HCT116 (cell line): ENCODE measurements around the gene CLASP1. TPM values are rescaled to one million over a fixed set of nuclear protein-coding genes. Genes with fewer than 3 reads are reported as not detected.
"Not testable (repeated sequence)": the region's sequence is repeated elsewhere in the genome, so short reads cannot be mapped to it uniquely, and the experiment has no call there.

Experiments used
- ATAC-seq: fragments of 200-7000 bp; cut with Tn5 transposase; 2 replicates; pipeline ENCODE4 v1.9.1; 2020; ENCODE audit warnings: mild to moderate bottlenecking, moderate library complexity
- BruUV-seq: library from RNA; stranded (reverse); fragments of 400-500 nt; replicated peaks from 2 replicates; lab custom pipeline; 2021; lab: Mats Ljungman, UMichigan
- CTCF ChIA-PET: fragments of 300-600 bp; sonication (Branson Sonifier 250); formaldehyde crosslinking; loops from one replicate; lab custom pipeline; 2021; ENCODE audit warnings: antibody characterized with exemption; lab: Charles Lee
- POLR2A ChIA-PET: fragments of 300-600, 350-600 bp; sonication (Branson Sonifier 250); formaldehyde crosslinking; loops from one replicate; lab custom pipeline; 2021; ENCODE audit warnings: antibody characterized with exemption; lab: Charles Lee
- RAD21 ChIA-PET, 2 experiments: fragments of 300-600 bp; sonication (Branson Sonifier 250); formaldehyde crosslinking; loops; one replicate each; lab custom pipeline; 2023; ENCODE audit warnings: low total read pairs in 2 of 2; ENCODE audit not compliant: uncharacterized antibody in 2 of 2, unreplicated experiment in 2 of 2, low non-redundant PET in 1 of 2; lab: Charles Lee
- DNase-seq: peaks from one replicate; pipeline ENCODE4 v3.0.0-alpha.2; 2010; ENCODE audit warnings: low read depth, low spot score
- H2AFZ ChIP-seq: fragments of 200-600 bp; shearing (Covaris generic), sonication (generic); 2 replicates; pipeline ENCODE4 v1.6.1; 2017; ENCODE audit warnings: low read depth, mixed run types, mixed read lengths, antibody characterized with exemption, low read length; ENCODE audit not compliant: poor library complexity, severe bottlenecking
- H3K27ac ChIP-seq: 2 replicates; pipeline ENCODE4 v1.5.1; 2012; ENCODE audit warnings: low read depth, low read length
- H3K27me3 ChIP-seq: fragments of 200-600 bp; sonication (generic); 2 replicates; pipeline ENCODE4 v1.6.1; 2016; ENCODE audit warnings: mixed run types, low read length, mixed read lengths; ENCODE audit not compliant: insufficient read depth
- H3K36me3 ChIP-seq, 2 experiments: fragments of 200-500 bp in 1 of 2; fragments of 200-600 bp in 1 of 2; sonication (Bioruptor generic) in 1 of 2; sonication (generic) in 1 of 2; 2 replicates each; pipeline versions ENCODE4 v1.5.1 to v1.6.1; 2014 to 2016; ENCODE audit warnings: low read length in 2 of 2, inconsistent platforms in 1 of 2, mixed read lengths in 1 of 2, mixed run types in 1 of 2; ENCODE audit not compliant: insufficient read depth in 2 of 2, control insufficient read depth in 1 of 2
- H3K4me1 ChIP-seq, 2 experiments: fragments of 200-600 bp in 1 of 2; sonication (generic) in 1 of 2; 2 replicates each; pipeline versions ENCODE4 v1.5.1 to v1.6.1; 2012 to 2017; ENCODE audit warnings: low read length in 2 of 2, inconsistent platforms in 1 of 2, mild to moderate bottlenecking in 1 of 2, mixed read lengths in 1 of 2, mixed run types in 1 of 2, moderate library complexity in 1 of 2; ENCODE audit not compliant: insufficient read depth in 2 of 2, control insufficient read depth in 1 of 2
- H3K4me2 ChIP-seq: fragments of 200-600 bp; sonication (generic); 2 replicates; pipeline ENCODE4 v1.6.1; 2017; ENCODE audit warnings: mixed run types, low read length, mixed read lengths
- H3K4me3 ChIP-seq, 2 experiments: fragments of 200-600 bp in 1 of 2; sonication (generic) in 1 of 2; replicated peaks in 1 of 2; 2 replicates each; pipeline ENCODE4 v1.5.1; 2011 to 2016; ENCODE audit warnings: low read length in 2 of 2, control low read depth in 1 of 2, low read depth in 1 of 2, mild to moderate bottlenecking in 1 of 2, mixed read lengths in 1 of 2, mixed run types in 1 of 2
- H3K79me2 ChIP-seq: fragments of 200-600 bp; sonication (generic); 2 replicates; pipeline ENCODE4 v1.6.1; 2017; ENCODE audit warnings: mild to moderate bottlenecking, mixed run types, low read length, moderate library complexity, mixed read lengths; ENCODE audit not compliant: insufficient read depth
- H3K9ac ChIP-seq: fragments of 200-600 bp; sonication (generic); 2 replicates; pipeline ENCODE4 v1.6.1; 2016; ENCODE audit warnings: low read length, mixed read lengths
- H3K9me2 ChIP-seq: fragments of 200-600 bp; sonication (generic), shearing (Covaris generic); 2 replicates; pipeline ENCODE4 v1.6.1; 2017; ENCODE audit warnings: mixed run types, mild to moderate bottlenecking, moderate library complexity; ENCODE audit not compliant: insufficient read depth
- H3K9me3 ChIP-seq, 2 experiments: fragments of 200-500 bp in 1 of 2; fragments of 200-600 bp in 1 of 2; sonication (Bioruptor generic) in 1 of 2; sonication (generic) in 1 of 2; 2 replicates each; pipeline ENCODE4 v1.6.1; 2014 to 2017; ENCODE audit warnings: low read length in 2 of 2, mixed read lengths in 2 of 2, inconsistent platforms in 1 of 2, low read depth in 1 of 2, mild to moderate bottlenecking in 1 of 2, mixed run types in 1 of 2, moderate library complexity in 1 of 2; ENCODE audit not compliant: control insufficient read depth in 1 of 2, insufficient read depth in 1 of 2
- H4K20me1 ChIP-seq: fragments of 200-600 bp; sonication (generic), shearing (Covaris generic); 2 replicates; pipeline ENCODE4 v1.6.1; 2017; ENCODE audit warnings: mixed run types, mild to moderate bottlenecking, moderate library complexity; ENCODE audit not compliant: insufficient read depth
- CBX3 ChIP-seq: IDR thresholded peaks from 2 replicates; pipeline ENCODE4 v1.6.1; 2012; ENCODE audit warnings: low read depth
- CEBPB ChIP-seq: IDR thresholded peaks from 2 replicates; pipeline ENCODE4 v1.6.1; 2012; ENCODE audit warnings: low read depth
- EGR1 ChIP-seq: IDR thresholded peaks from 2 replicates; pipeline ENCODE4 v1.6.1; 2012; ENCODE audit warnings: low read depth
- ELF1 ChIP-seq: IDR thresholded peaks from 2 replicates; pipeline ENCODE4 v1.6.1; 2012; ENCODE audit warnings: low read depth, borderline replicate concordance
- EZH2phosphoT487 ChIP-seq: fragments of 200-600 bp; IDR thresholded peaks from 2 replicates; pipeline ENCODE4 v1.6.1; 2018; ENCODE audit warnings: antibody characterized with exemption, borderline replicate concordance
- FOSL1 ChIP-seq: IDR thresholded peaks from 2 replicates; pipeline ENCODE4 v1.6.1; 2012; ENCODE audit warnings: low read depth
- POLR2A ChIP-seq: IDR thresholded peaks from 2 replicates; pipeline ENCODE4 v1.7.0; 2011; ENCODE audit warnings: borderline replicate concordance; ENCODE audit not compliant: insufficient read depth, insufficient read length; ENCODE audit errors: extremely low read depth
- POLR2AphosphoS5 ChIP-seq: IDR thresholded peaks from 2 replicates; pipeline ENCODE4 v1.6.1; 2011; ENCODE audit warnings: mild to moderate bottlenecking, low read depth, low read length, moderate library complexity
- RAD21 ChIP-seq: IDR thresholded peaks from 2 replicates; pipeline ENCODE4 v1.6.1; 2012; ENCODE audit warnings: low read depth, mild to moderate bottlenecking
- SIN3A ChIP-seq: IDR thresholded peaks from 2 replicates; pipeline ENCODE4 v1.6.1; 2012; ENCODE audit warnings: low read depth
- SP1 ChIP-seq: IDR thresholded peaks from 2 replicates; pipeline ENCODE4 v1.6.1; 2012; ENCODE audit warnings: low read depth
- SRF ChIP-seq: IDR thresholded peaks from 2 replicates; pipeline ENCODE4 v1.6.1; 2012; ENCODE audit warnings: low read depth
- TCF7L2 ChIP-seq: IDR thresholded peaks from 2 replicates; pipeline ENCODE4 v1.7.0; 2011; ENCODE audit warnings: borderline replicate concordance, inconsistent platforms; ENCODE audit not compliant: insufficient read depth, insufficient read length; ENCODE audit errors: extremely low read depth
- YY1 ChIP-seq: IDR thresholded peaks from 2 replicates; pipeline ENCODE4 v1.6.1; 2011; ENCODE audit warnings: low read length, low read depth, moderate library complexity, mild to moderate bottlenecking; ENCODE audit not compliant: insufficient replicate concordance; ENCODE audit errors: extremely low read depth
- ZFX ChIP-seq: fragments of 450-650 bp; IDR thresholded peaks from 2 replicates; pipeline ENCODE4 v1.6.1; 2017
- ZNF274 ChIP-seq: fragments of 200-500 bp; sonication (Bioruptor generic); IDR thresholded peaks from 2 replicates; pipeline ENCODE4 v1.6.1; 2014; ENCODE audit warnings: mild to moderate bottlenecking, low read depth, low read length, inconsistent platforms
- intact Hi-C: fragments of 100-400 bp; cut with micrococcal nuclease; formaldehyde crosslinking; loops from 2 replicates; pipeline ENCODE4 v1.10.0; 2022
- total RNA-seq: library from RNA; stranded (reverse); gene quantifications from one replicate; pipeline ENCODE4 v1.2.1, GENCODE V29; 2021; ENCODE audit not compliant: unreplicated experiment
- TF ChIP-seq, protein P1 (sequence below): IDR thresholded peaks from 2 replicates; pipeline ENCODE4 v1.6.1; 2011; ENCODE audit warnings: mild to moderate bottlenecking, low read length, moderate library complexity; ENCODE audit not compliant: insufficient replicate concordance; ENCODE audit errors: extremely low read depth
- TF ChIP-seq, protein P2 (sequence below), 3 experiments: fragments of 200-600 bp in 1 of 3; sonication (generic) in 1 of 3; IDR thresholded peaks in 2 of 3; conservative IDR thresholded peaks in 1 of 3; 2 replicates each; pipeline ENCODE4 v1.5.1; 2012 to 2017; ENCODE audit warnings: low read depth in 2 of 3, low read length in 2 of 3, antibody characterized with exemption in 1 of 3, borderline replicate concordance in 1 of 3, control low read depth in 1 of 3, mild to moderate bottlenecking in 1 of 3, mixed read lengths in 1 of 3, mixed run types in 1 of 3, moderate library complexity in 1 of 3; ENCODE audit not compliant: insufficient read depth in 1 of 3

CLASP1 gene
- total RNA-seq, 1 experiment from 2014 or later, result 41.9 TPM

DNA sequence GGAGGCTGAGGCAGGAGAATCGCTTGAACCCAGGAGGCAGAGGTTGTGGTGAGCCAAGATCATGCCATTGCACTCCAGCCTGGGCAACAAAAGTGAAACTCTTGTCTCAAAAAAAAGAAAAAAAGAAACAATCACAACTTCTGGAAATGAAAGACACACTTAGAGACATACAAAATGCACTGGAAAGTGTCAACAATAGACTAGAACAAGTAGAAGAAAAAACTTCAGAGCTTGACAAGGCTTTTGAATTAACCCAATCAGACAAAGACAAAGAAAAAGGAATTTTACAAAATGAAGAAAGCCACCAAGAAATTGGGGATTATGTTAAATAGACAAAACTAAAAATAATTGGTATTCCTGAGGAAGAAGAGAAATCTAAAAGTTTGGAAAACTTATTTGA lies 22.4 kb upstream of the CLASP1 start:
- H3K9ac ChIP-seq, H2AFZ ChIP-seq, intact Hi-C loops, POLR2A ChIA-PET, CTCF ChIA-PET, H3K9me2 ChIP-seq, ATAC-seq, H4K20me1 ChIP-seq, BruUV-seq, RAD21 ChIA-PET, H3K27ac ChIP-seq, DNase-seq, H3K4me1 ChIP-seq, H3K9me3 ChIP-seq, H3K27me3 ChIP-seq, H3K4me2 ChIP-seq, H3K36me3 ChIP-seq, H3K79me2 ChIP-seq, H3K4me3 ChIP-seq: not testable (repeated sequence)

DNA sequence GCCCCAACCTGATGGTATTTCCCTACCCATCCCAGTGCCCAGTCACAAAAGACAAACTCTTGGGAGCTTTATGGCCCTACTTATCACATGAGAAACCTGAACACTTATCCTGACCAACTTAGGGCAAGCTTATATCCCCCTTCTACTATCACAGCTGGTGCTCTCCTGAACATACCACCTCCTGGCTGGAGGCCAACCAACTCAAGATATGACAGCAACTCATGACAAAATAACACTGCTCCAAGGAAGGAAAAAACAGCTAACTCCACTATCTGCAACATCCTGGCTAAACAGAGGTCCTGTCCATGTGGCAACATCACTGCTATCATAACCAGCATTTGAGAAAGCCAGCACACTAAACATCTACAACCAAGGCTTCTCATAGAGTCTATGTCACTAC lies 20.9 kb upstream of the CLASP1 start:
- Histone ChIP-seq H3K4me2 (no peak overlapping the region), H3K36me3 (no peaks in the 10 kb centered on the region), H4K20me1 (no peaks in the 10 kb centered on the region), H3K27me3 (no peaks in the 10 kb centered on the region), H3K79me2 (no peaks in the 10 kb centered on the region), H3K9me2 (no peaks in the 10 kb centered on the region), H3K27ac (no peak overlapping the region), H3K9ac (no peak overlapping the region), H3K4me3 (no peak overlapping the region), H3K9me3 (no peaks in the 10 kb centered on the region), H2AFZ (no peak overlapping the region), H3K4me1 (no peaks in the 10 kb centered on the region)
- ATAC-seq, result no peak
- ChIA-PET CTCF (no interaction called here), POLR2A (no interaction called here), RAD21 (no interaction called here)
- intact Hi-C loops, result no loop called here
- BruUV-seq, result no TSS peak
- no peak for DNase-seq
- TF ChIP-seq SP1 (no peak), RAD21 (no peak), ZNF274 (no peak), ZFX (no peak), POLR2AphosphoS5 (no peak), CBX3 (no peak), SIN3A (no peak), TCF7L2 (no peak), FOSL1 (no peak), POLR2A (no peak), EGR1 (no peak), SRF (no peak), YY1 (no peak), EZH2phosphoT487 (no peak), ELF1 (no peak), CEBPB (no peak)
- TF ChIP-seq, protein P1, sequence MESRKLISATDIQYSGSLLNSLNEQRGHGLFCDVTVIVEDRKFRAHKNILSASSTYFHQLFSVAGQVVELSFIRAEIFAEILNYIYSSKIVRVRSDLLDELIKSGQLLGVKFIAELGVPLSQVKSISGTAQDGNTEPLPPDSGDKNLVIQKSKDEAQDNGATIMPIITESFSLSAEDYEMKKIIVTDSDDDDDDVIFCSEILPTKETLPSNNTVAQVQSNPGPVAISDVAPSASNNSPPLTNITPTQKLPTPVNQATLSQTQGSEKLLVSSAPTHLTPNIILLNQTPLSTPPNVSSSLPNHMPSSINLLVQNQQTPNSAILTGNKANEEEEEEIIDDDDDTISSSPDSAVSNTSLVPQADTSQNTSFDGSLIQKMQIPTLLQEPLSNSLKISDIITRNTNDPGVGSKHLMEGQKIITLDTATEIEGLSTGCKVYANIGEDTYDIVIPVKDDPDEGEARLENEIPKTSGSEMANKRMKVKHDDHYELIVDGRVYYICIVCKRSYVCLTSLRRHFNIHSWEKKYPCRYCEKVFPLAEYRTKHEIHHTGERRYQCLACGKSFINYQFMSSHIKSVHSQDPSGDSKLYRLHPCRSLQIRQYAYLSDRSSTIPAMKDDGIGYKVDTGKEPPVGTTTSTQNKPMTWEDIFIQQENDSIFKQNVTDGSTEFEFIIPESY, result no peak
- TF ChIP-seq, protein P2, sequence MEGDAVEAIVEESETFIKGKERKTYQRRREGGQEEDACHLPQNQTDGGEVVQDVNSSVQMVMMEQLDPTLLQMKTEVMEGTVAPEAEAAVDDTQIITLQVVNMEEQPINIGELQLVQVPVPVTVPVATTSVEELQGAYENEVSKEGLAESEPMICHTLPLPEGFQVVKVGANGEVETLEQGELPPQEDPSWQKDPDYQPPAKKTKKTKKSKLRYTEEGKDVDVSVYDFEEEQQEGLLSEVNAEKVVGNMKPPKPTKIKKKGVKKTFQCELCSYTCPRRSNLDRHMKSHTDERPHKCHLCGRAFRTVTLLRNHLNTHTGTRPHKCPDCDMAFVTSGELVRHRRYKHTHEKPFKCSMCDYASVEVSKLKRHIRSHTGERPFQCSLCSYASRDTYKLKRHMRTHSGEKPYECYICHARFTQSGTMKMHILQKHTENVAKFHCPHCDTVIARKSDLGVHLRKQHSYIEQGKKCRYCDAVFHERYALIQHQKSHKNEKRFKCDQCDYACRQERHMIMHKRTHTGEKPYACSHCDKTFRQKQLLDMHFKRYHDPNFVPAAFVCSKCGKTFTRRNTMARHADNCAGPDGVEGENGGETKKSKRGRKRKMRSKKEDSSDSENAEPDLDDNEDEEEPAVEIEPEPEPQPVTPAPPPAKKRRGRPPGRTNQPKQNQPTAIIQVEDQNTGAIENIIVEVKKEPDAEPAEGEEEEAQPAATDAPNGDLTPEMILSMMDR (IDR thresholded peaks at IDR 0.05 in 2 of 3, conservative IDR thresholded peaks at IDR 0.05 in 1 of 3; ENCODE audit: borderline replicate concordance in 1 of 3, insufficient read depth in 1 of 3, low read depth in 2 of 3, low read length in 2 of 3), result no peak
